Heart right ventricle (tissue), 16 donors: ENCODE data around the gene OR1N2. TPM values are rescaled to one million over a fixed set of nuclear protein-coding genes. Genes with fewer than 3 reads are reported as not detected.

Source experiments
- ATAC-seq, 8 donors: fragments of 200-7000 bp; cut with Tn5 transposase; one replicate each; pipeline ENCODE4 v1.9.1; 2020; ENCODE audit warnings: mild to moderate bottlenecking in 8 of 8, moderate library complexity in 8 of 8, moderate number of reproducible peaks in 1 of 8
- DNase-seq, 2 donors: peaks; one replicate each; pipeline ENCODE4 v3.0.0-alpha.2; 2020
- H3K27ac ChIP-seq, 10 donors: fragments of 200-600 bp; sonication (generic) in 2 of 10; one replicate each; pipeline versions ENCODE4 v1.5.0 to v1.8.0; 2020 to 2022; ENCODE audit warnings: mild to moderate bottlenecking in 3 of 10
- H3K27me3 ChIP-seq, 7 donors: fragments of 200-600 bp; one replicate each; pipeline ENCODE4 v1.8.0; 2021 to 2022; ENCODE audit warnings: mild to moderate bottlenecking in 2 of 7
- H3K36me3 ChIP-seq, 9 donors: fragments of 200-600 bp; sonication (generic) in 1 of 9; one replicate each; pipeline versions ENCODE4 v1.5.0 to v1.8.0; 2020 to 2022; ENCODE audit warnings: mild to moderate bottlenecking in 2 of 9
- H3K4me1 ChIP-seq, 9 donors: fragments of 200-600 bp; sonication (generic) in 1 of 9; one replicate each; pipeline versions ENCODE4 v1.5.0 to v1.8.0; 2020 to 2022; ENCODE audit warnings: mild to moderate bottlenecking in 4 of 9
- H3K4me3 ChIP-seq, 10 donors: fragments of 200-600 bp; sonication (generic) in 2 of 10; one replicate each; pipeline versions ENCODE4 v1.5.0 to v1.8.0; 2020 to 2022; ENCODE audit warnings: mild to moderate bottlenecking in 7 of 10, moderate library complexity in 2 of 10
- H3K9me3 ChIP-seq, 11 donors: fragments of 200-600 bp in 10 of 11; sonication (generic) in 2 of 11; one replicate each; pipeline versions ENCODE4 v1.5.0 to v1.8.0; 2013 to 2022; ENCODE audit warnings: mild to moderate bottlenecking in 2 of 11, control low read depth in 1 of 11, moderate library complexity in 1 of 11
- CTCF ChIP-seq, 9 donors: fragments of 200-600 bp; sonication (generic) in 2 of 9; IDR thresholded peaks; one replicate each; pipeline versions ENCODE4 v1.5.0 to v1.8.0; 2021 to 2022; ENCODE audit warnings: antibody characterized with exemption in 9 of 9, mild to moderate bottlenecking in 5 of 9, moderate library complexity in 1 of 9
- WGBS, 2 donors: extraction: QIAGEN DNeasy Blood & Tissue Kit; methylation state at CpG; one replicate each; pipeline ENCODE4 v1.1.7; 2013; ENCODE audit warnings: inconsistent platforms in 1 of 2; 5-methylcytosine and 5-hydroxymethylcytosine counted together
- intact Hi-C, 10 donors: fragments of 100-400 bp; cut with DNase I; formaldehyde crosslinking; loops; one replicate each; pipeline versions ENCODE4 v1.11.1 to v1.14.2; 2022
- long read RNA-seq, 3 donors: library from polyadenylated mRNA; unstranded; transcript quantifications; one replicate each; pipeline ENCODE4 v2.0.0, GENCODE V29; 2020 to 2021
- polyA plus RNA-seq, 2 donors: library from polyadenylated mRNA; stranded (reverse); fragments of 200-250 nt; gene quantifications; one replicate each; pipeline ENCODE4 v1.2.3, GENCODE V29; 2013
- total RNA-seq, 10 donors: library from RNA; stranded (reverse); fragmentation: NEBNext Ultra II Directional in 3 of 10; extraction: Animal tissue kit (Norgen Biotek cat#: 25700) in 3 of 10; gene quantifications; one replicate each; pipeline versions ENCODE4 v1.2.1 to v1.2.4, GENCODE V29; 2021 to 2023
- donor health status: Arrhythmogenic right ventricular cardiomyopathy.
- donor health status: ischemic (EF 13 %, LVEDD 7.1; RV severe dilation, severe dysfunction).
- donor health status: healthy with polysubstance abuse.
- donor health status: DM: no; HTN: yes; CAD: no.
- donor health status: DM: no; HTN: no; CAD: no.
- donor health status: ischemic (EF 25% LVEDD 6.9; RV normal size, moderate dysfunction).
- donor health status: ischemic (EF 25% LVEDD 5.7; RV mildly dilated, moderate dysfunction).
- donor health status: healthy.
- donor health status: DM: yes; HTN: yes; CAD: no.
- donor health status: Ischemic cardiomyopathy.
- donor health status: ischemic (EF 35%, LVEDD 5.7; RV mildly dilated, moderate dysfunction).
- donor health status: nonischemic (EF 11% LVEDD 7.7; RV severe dilation, severe dysfunction).
- donor health status: DM: yes; HTN: yes; CAD: no.
- donor health status: PGD.
- donor health status: ischemic (EF 29% LVEDD 5.4; RV normal size, mild dysfunction).
- donor health status: nonischemic (EF 23%, LVEDD 6.1; RV moderate dilation, normal function).

Gene OR1N2
- not detected for total RNA-seq
- polyA plus RNA-seq, result not detected
- long read RNA-seq, donor 1, result 0 reads
- long read RNA-seq, donor 2, result 0 reads
- long read RNA-seq, donor 3, result 0 reads

- Histone ChIP-seq H3K27me3 (peaks cover 0 to 6% (median 0%) of the 10 kb centered on the region in 7 donors), H3K27ac (no peak within 1 kb of the TSS), H3K4me3 (no peak within 1 kb of the TSS), H3K9me3 (peaks cover 0 to 9% (median 0%) of the 10 kb centered on the region in 11 donors), H3K4me1 (no peaks in the 10 kb centered on the region), H3K36me3 (no peaks in the 10 kb centered on the region)
- DNase-seq, result no peak
- TF ChIP-seq CTCF (IDR thresholded peaks at IDR 0.05), result no peak
- ATAC-seq, result no peak
- WGBS, 2 donors, result 60 to 75% methylated on average over 2 of the region's 2 CpGs
- intact Hi-C loops, result no loop called here
Observed at GRCh38 chr9:122552812-122553211, at the start of gene OR1N2. Gene OR1N2, plus strand, starts transcription at chr9:122553112. Its CDS starts 100 bp downstream, at chr9:122553212.

- H3K4me3 ChIP-seq, result no peak overlapping the region
- WGBS, 2 donors, result 42 to 50% methylated on average over 2 of the region's 2 CpGs
- peaks cover 0 to 3% (median 0%) of the 10 kb centered on the region in 11 donors for H3K9me3 ChIP-seq
- no peaks in the 10 kb centered on the region for H3K36me3 ChIP-seq
- intact Hi-C loops, result no loop called here
- ATAC-seq (no peak), DNase-seq (no peak)
- H3K27me3 ChIP-seq, result peaks cover 0 to 9% (median 0%) of the 10 kb centered on the region in 7 donors
- TF ChIP-seq CTCF (IDR thresholded peaks at IDR 0.05), result no peak
- H3K27ac ChIP-seq, result no peak overlapping the region
- no peaks in the 10 kb centered on the region for H3K4me1 ChIP-seq
Observed at GRCh38 chr9:122506964-122507363, 45.9 kb upstream of the OR1N2 start.

GRCh38 chr9:122510502-122510901 lies 42.4 kb upstream of the OR1N2 start, which contains the start of gene OR1J2:
Gene OR1J2, plus strand, starts transcription at chr9:122510802. Its CDS starts 0 bp downstream, at chr9:122510802.
- WGBS, 2 donors, result 77 to 78% methylated on average over 6 of the region's 6 CpGs
- Histone ChIP-seq H3K4me1 (no peaks in the 10 kb centered on the region), H3K36me3 (no peaks in the 10 kb centered on the region), H3K9me3 (peaks cover 0 to 3% (median 0%) of the 10 kb centered on the region in 11 donors), H3K27me3 (peaks cover 0 to 15% (median 0%) of the 10 kb centered on the region in 7 donors), H3K4me3 (no peak within 1 kb of the TSS), H3K27ac (no peak within 1 kb of the TSS)
- TF ChIP-seq CTCF (IDR thresholded peaks at IDR 0.05), result no peak
- DNase-seq (no peak), ATAC-seq (no peak)
- intact Hi-C loops, result no loop called here

GRCh38 chr9:122518226-122518625 lies 34.7 kb upstream of the OR1N2 start:
- intact Hi-C loops, result no loop called here
- Histone ChIP-seq H3K4me3 (no peak overlapping the region), H3K4me1 (no peaks in the 10 kb centered on the region), H3K27ac (no peak overlapping the region), H3K9me3 (no peaks in the 10 kb centered on the region), H3K36me3 (no peaks in the 10 kb centered on the region), H3K27me3 (peaks cover 0 to 40% (median 8%) of the 10 kb centered on the region in 7 donors)
- DNase-seq (no peak), ATAC-seq (no peak)
- TF ChIP-seq CTCF (IDR thresholded peaks at IDR 0.05), result no peak
- WGBS, 2 donors, result 53 to 63% methylated on average over 2 of the region's 2 CpGs
